Upper lobe of right lung (tissue), 1 donor: ENCODE data around the gene MYO7A. TPM values are rescaled to one million over a fixed set of nuclear protein-coding genes. Genes with fewer than 3 reads are reported as not detected.

ENCODE experiments used
- ATAC-seq: fragments of 200-7000 bp; cut with Tn5 transposase; one replicate; pipeline ENCODE4 v1.9.1; 2020; ENCODE audit warnings: mild to moderate bottlenecking, moderate library complexity
- DNase-seq: peaks from one replicate; pipeline ENCODE4 v3.0.0-alpha.2; 2020
- H3K27ac ChIP-seq: fragments of 200-600 bp; one replicate; pipeline ENCODE4 v1.8.0; 2022
- H3K27me3 ChIP-seq: fragments of 200-600 bp; one replicate; pipeline ENCODE4 v1.8.0; 2022; ENCODE audit warnings: mild to moderate bottlenecking
- H3K36me3 ChIP-seq: fragments of 200-600 bp; one replicate; pipeline ENCODE4 v1.8.0; 2022
- H3K4me1 ChIP-seq: fragments of 200-600 bp; one replicate; pipeline ENCODE4 v1.8.0; 2022
- H3K4me3 ChIP-seq: fragments of 200-600 bp; one replicate; pipeline ENCODE4 v1.8.0; 2022; ENCODE audit warnings: mild to moderate bottlenecking
- H3K9me3 ChIP-seq: fragments of 200-600 bp; one replicate; pipeline ENCODE4 v1.8.0; 2022
- intact Hi-C: fragments of 100-400 bp; cut with DNase I; formaldehyde crosslinking; loops from one replicate; pipeline ENCODE4 v1.11.0; 2022
- total RNA-seq: library from RNA; stranded (reverse); fragmentation: NEBNext Ultra II Directional; extraction: Animal tissue kit (Norgen Biotek cat#: 25700); gene quantifications from one replicate; pipeline ENCODE4 v1.2.1, GENCODE V29; 2021
- TF ChIP-seq, protein P1 (sequence below): fragments of 200-600 bp; IDR thresholded peaks from one replicate; pipeline ENCODE4 v1.8.0; 2022; ENCODE audit warnings: antibody characterized with exemption
- donor health status: DM: no; HTN: yes; CAD: no; lungs with severe emphysema.

The MYO7A gene
- total RNA-seq, 1 donor from 2014 or later = 3.6 TPM

- intact Hi-C loops = no loop called here
- TF ChIP-seq, protein P1, sequence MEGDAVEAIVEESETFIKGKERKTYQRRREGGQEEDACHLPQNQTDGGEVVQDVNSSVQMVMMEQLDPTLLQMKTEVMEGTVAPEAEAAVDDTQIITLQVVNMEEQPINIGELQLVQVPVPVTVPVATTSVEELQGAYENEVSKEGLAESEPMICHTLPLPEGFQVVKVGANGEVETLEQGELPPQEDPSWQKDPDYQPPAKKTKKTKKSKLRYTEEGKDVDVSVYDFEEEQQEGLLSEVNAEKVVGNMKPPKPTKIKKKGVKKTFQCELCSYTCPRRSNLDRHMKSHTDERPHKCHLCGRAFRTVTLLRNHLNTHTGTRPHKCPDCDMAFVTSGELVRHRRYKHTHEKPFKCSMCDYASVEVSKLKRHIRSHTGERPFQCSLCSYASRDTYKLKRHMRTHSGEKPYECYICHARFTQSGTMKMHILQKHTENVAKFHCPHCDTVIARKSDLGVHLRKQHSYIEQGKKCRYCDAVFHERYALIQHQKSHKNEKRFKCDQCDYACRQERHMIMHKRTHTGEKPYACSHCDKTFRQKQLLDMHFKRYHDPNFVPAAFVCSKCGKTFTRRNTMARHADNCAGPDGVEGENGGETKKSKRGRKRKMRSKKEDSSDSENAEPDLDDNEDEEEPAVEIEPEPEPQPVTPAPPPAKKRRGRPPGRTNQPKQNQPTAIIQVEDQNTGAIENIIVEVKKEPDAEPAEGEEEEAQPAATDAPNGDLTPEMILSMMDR = no peak
Observed at GRCh38 chr11:77112641-77113381, 15.2 kb upstream of the MYO7A start.

GRCh38 chr11:77113382-77114088, 14.5 kb upstream of the MYO7A start:
- no peaks in the 10 kb centered on the region for H3K9me3 ChIP-seq
- no peaks in the 10 kb centered on the region for H3K4me1 ChIP-seq
- intact Hi-C loops = no loop called here
- H3K27me3 ChIP-seq = no peaks in the 10 kb centered on the region
- H3K27ac ChIP-seq = no peak overlapping the region
- no peak overlapping the region for H3K4me3 ChIP-seq
- no peaks in the 10 kb centered on the region for H3K36me3 ChIP-seq
- TF ChIP-seq, protein P1 = peak; percentile 49
- DNase-seq (no peak), ATAC-seq (no peak)

More at GRCh38 chr11:77112641-77113381, 15.2 kb upstream of the MYO7A start:
- H3K4me1 ChIP-seq = no peaks in the 10 kb centered on the region
- no peaks in the 10 kb centered on the region for H3K36me3 ChIP-seq
- DNase-seq = no peak
- ATAC-seq = no peak
- no peaks in the 10 kb centered on the region for H3K27me3 ChIP-seq
- H3K27ac ChIP-seq = no peak overlapping the region
- no peak overlapping the region for H3K4me3 ChIP-seq
- no peaks in the 10 kb centered on the region for H3K9me3 ChIP-seq

GRCh38 chr11:77114089-77114463, 14.0 kb upstream of the MYO7A start:
- TF ChIP-seq, protein P1 = no peak
- DNase-seq (no peak), ATAC-seq (no peak)
- no peak overlapping the region for H3K27ac ChIP-seq
- no peaks in the 10 kb centered on the region for H3K9me3 ChIP-seq
- H3K36me3 ChIP-seq = no peaks in the 10 kb centered on the region
- intact Hi-C loops = no loop called here
- no peaks in the 10 kb centered on the region for H3K27me3 ChIP-seq
- no peaks in the 10 kb centered on the region for H3K4me1 ChIP-seq
- no peak overlapping the region for H3K4me3 ChIP-seq

- DNase-seq = no peak
- no peak for ATAC-seq
- intact Hi-C loops = no loop called here
Observed at GRCh38 chr11:77115181-77115611, 12.8 kb upstream of the MYO7A start.

DNA sequence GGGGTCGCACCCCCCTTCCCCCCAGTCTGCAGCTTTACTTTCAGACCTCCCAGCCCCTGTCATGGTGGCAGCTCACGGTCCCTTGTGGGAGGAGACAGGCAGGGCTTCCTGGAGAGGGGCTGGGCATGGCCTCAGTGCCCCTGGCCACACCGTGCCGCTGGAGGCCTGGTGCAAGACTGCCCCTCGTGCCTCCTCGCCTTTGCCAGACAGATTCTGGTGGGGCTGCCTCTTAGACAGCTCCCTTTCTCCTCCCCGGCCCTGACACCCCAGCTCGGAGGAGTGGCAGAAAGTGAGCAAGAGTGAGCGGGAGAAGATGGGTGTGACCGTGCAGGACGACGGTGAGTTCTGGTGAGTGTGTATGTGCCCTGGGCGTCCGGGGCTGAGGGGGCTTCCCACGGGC, 12.1 kb upstream of the MYO7A start:
- Histone ChIP-seq H3K27me3 (no peaks in the 10 kb centered on the region), H3K27ac (no peak overlapping the region), H3K9me3 (no peaks in the 10 kb centered on the region), H3K4me1 (no peaks in the 10 kb centered on the region), H3K4me3 (no peak overlapping the region), H3K36me3 (peaks cover 4% of the 10 kb centered on the region)
- TF ChIP-seq, protein P1 = no peak
- no peak for DNase-seq
- no peak for ATAC-seq
- intact Hi-C loops = no loop called here

More at GRCh38 chr11:77115181-77115611, 12.8 kb upstream of the MYO7A start:
- no peaks in the 10 kb centered on the region for H3K36me3 ChIP-seq
- no peak overlapping the region for H3K27ac ChIP-seq
- no peak overlapping the region for H3K4me3 ChIP-seq
- H3K9me3 ChIP-seq = no peaks in the 10 kb centered on the region
- H3K4me1 ChIP-seq = no peaks in the 10 kb centered on the region
- TF ChIP-seq, protein P1 = no peak
- H3K27me3 ChIP-seq = no peaks in the 10 kb centered on the region
